Measurements from ENCODE around the gene SLC2A10.

The SLC2A10 gene

GRCh38 chr20:46723039-46723438, 13.6 kb downstream of the SLC2A10 start:
- no peak for TF ChIP-seq CTCF (IDR thresholded peaks at IDR 0.05; ENCODE audit: low read depth, low read length, missing control alignments)
- in situ Hi-C loops (cut with HindIII; ENCODE audit: low sequenced_read_pairs): no loop called here
- H3K4me3 ChIP-seq (ENCODE audit: low read depth, low read length): no peak overlapping the region

GRCh38 chr20:46724343-46724959, 15.0 kb downstream of the SLC2A10 start:
- no peak for TF ChIP-seq CTCF (IDR thresholded peaks at IDR 0.05; ENCODE audit: low read depth, low read length, missing control alignments)
- DNase-seq (ENCODE audit: low read depth): no peak
- H3K4me3 ChIP-seq (ENCODE audit: low read depth, low read length): no peak overlapping the region
- in situ Hi-C loops (cut with HindIII; ENCODE audit: low sequenced_read_pairs): no loop called here

More at GRCh38 chr20:46723039-46723438, 13.6 kb downstream of the SLC2A10 start:
- no peak for DNase-seq (ENCODE audit: low read depth)

- no peak for TF ChIP-seq CTCF (IDR thresholded peaks at IDR 0.05; ENCODE audit: low read depth, low read length, missing control alignments)
- in situ Hi-C loops (cut with HindIII; ENCODE audit: low sequenced_read_pairs): no loop called here
- no peak for DNase-seq (ENCODE audit: low read depth)
- H3K4me3 ChIP-seq (ENCODE audit: low read depth, low read length): no peak overlapping the region
Observed at GRCh38 chr20:46725186-46726165, 16.0 kb downstream of the SLC2A10 start.

DNA sequence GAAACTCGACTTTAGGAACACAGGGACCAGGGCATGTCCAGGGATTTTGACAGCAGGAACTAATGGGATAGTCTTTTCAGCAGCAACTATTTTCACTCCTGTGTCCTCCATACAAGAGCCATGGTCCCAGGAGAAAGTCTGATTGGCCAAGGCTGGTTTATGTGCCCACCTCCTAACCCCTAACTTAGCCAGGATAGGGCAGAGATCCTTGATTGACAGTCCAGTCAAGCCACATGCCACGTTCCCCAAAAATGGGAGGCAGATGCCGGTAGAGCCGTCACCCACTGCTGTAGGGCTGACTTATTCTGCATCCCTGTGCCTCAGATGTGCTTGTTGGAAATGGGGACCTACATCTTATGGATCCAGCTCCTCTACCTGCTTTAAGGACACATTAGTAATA, 22.3 kb downstream of the SLC2A10 start:
- no peak for TF ChIP-seq CTCF (IDR thresholded peaks at IDR 0.05; ENCODE audit: low read depth, low read length, missing control alignments)
- no peak overlapping the region for H3K4me3 ChIP-seq (ENCODE audit: low read depth, low read length)
- no peak for DNase-seq (ENCODE audit: low read depth)
- in situ Hi-C loops (cut with HindIII; ENCODE audit: low sequenced_read_pairs): no loop called here

GRCh38 chr20:46735436-46735835, 26.0 kb downstream of the SLC2A10 start:
- no peak for TF ChIP-seq CTCF (IDR thresholded peaks at IDR 0.05; ENCODE audit: low read depth, low read length, missing control alignments)
- no peak for DNase-seq (ENCODE audit: low read depth)
- in situ Hi-C loops (cut with HindIII; ENCODE audit: low sequenced_read_pairs): no loop called here
- no peak overlapping the region for H3K4me3 ChIP-seq (ENCODE audit: low read depth, low read length)

DNA sequence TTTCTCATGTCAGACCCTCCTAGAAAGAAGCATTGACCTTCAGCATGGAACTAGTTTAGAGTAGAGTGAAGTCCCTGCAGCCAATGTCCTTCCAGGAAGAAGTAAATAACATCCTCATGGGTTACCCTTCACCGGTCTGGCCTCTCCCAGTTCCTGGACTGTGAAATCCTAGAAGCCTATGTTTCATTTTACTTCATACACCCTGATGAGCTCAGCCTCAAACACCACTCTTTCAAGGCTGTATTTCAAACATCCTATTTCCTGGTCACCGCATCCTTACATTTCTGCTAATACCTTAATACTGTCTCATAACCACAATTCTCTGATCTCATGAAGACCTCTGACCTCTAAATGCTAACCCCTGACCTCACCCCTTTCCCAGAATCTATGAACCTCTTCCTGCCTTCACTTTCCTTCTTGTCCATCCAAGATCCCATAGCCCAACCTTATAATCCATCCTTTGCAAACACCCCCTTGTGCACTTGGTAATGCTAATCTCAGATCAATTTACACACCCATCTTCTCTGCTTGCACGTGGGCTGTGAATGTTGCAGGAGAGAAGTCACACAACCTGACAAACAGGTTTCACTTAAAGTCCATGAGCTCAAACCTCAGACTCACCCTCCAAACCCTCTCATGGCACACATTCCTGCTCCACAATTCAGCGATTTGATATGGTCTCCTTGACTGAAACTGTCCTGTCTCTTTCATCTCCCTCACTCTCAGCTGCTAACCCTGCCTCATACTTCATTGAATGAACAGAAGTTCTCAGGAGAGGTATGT, 30.2 kb downstream of the SLC2A10 start:
- H3K4me3 ChIP-seq (ENCODE audit: low read depth, low read length): no peak overlapping the region
- TF ChIP-seq CTCF (IDR thresholded peaks at IDR 0.05; ENCODE audit: low read depth, low read length, missing control alignments): no peak
- DNase-seq (ENCODE audit: low read depth): no peak
- in situ Hi-C loops (cut with HindIII; ENCODE audit: low sequenced_read_pairs): no loop called here

Data from astrocyte of the cerebellum (primary cell).